Activated B cell treated with CpG ODN at 0.5 μM for 24 hours (primary cell): ENCODE results near the gene PHLPP1. TPM values are rescaled to one million over a fixed set of nuclear protein-coding genes. Genes with fewer than 3 reads are reported as not detected.

ENCODE experiments used
- ATAC-seq: fragments of 200-7000 bp; cut with Tn5 transposase; one replicate; pipeline ENCODE4 v1.10.0; 2021; ENCODE audit warnings: low read depth, mild to moderate bottlenecking, moderate library complexity
- CTCF ChIA-PET: fragments of 350-600 bp; sonication (Branson Sonifier 250); formaldehyde crosslinking; loops from one replicate; lab custom pipeline; 2021; ENCODE audit warnings: antibody characterized with exemption; lab: Charles Lee
- POLR2A ChIA-PET: fragments of 350-600 bp; sonication (Branson Sonifier 250); formaldehyde crosslinking; loops from one replicate; lab custom pipeline; 2021; ENCODE audit warnings: antibody characterized with exemption; lab: Charles Lee
- DNase-seq: peaks from one replicate; pipeline ENCODE4 v3.0.0; 2022
- H3K27ac Mint-ChIP-seq: one replicate; pipeline ENCODE4 v1.8.0; 2020; ENCODE audit warnings: mixed read lengths
- H3K27me3 Mint-ChIP-seq: one replicate; pipeline ENCODE4 v1.8.0; 2021; ENCODE audit warnings: mixed read lengths
- H3K36me3 Mint-ChIP-seq: one replicate; pipeline ENCODE4 v1.8.0; 2021; ENCODE audit warnings: low read depth, mixed read lengths
- H3K4me1 Mint-ChIP-seq: one replicate; pipeline ENCODE4 v1.8.0; 2021; ENCODE audit warnings: mixed read lengths
- H3K4me3 Mint-ChIP-seq: one replicate; pipeline ENCODE4 v1.8.0; 2020; ENCODE audit warnings: mild to moderate bottlenecking, mixed read lengths
- H3K9me3 Mint-ChIP-seq: one replicate; pipeline ENCODE4 v1.8.0; 2020; ENCODE audit warnings: mixed read lengths
- CTCF ChIP-seq: fragments of 200-600 bp; IDR thresholded peaks from one replicate; pipeline ENCODE4 v1.8.0; 2022; ENCODE audit warnings: antibody characterized with exemption, mild to moderate bottlenecking
- intact Hi-C: fragments of 100-400 bp; cut with micrococcal nuclease; formaldehyde crosslinking; loops from one replicate; pipeline ENCODE4 v1.15.1; 2024
- total RNA-seq: library from RNA; stranded (reverse); gene quantifications from 2 replicates; pipeline ENCODE4 v1.2.3, GENCODE V29; 2022

The PHLPP1 gene
- total RNA-seq, 1 donor from 2014 or later = 16.1 TPM

- no peak for ATAC-seq
- H3K9me3 Mint-ChIP-seq = no peaks in the 10 kb centered on the region
- intact Hi-C loops = no loop called here
Observed at GRCh38 chr18:62999392-62999791, 284.1 kb downstream of the PHLPP1 start.

GRCh38 chr18:62999921-63000320, 284.6 kb downstream of the PHLPP1 start:
- H3K36me3 Mint-ChIP-seq = no peaks in the 10 kb centered on the region
- H3K27ac Mint-ChIP-seq = no peak overlapping the region
- no peaks in the 10 kb centered on the region for H3K27me3 Mint-ChIP-seq
- no peaks in the 10 kb centered on the region for H3K9me3 Mint-ChIP-seq
- ATAC-seq (no peak), DNase-seq (no peak)
- H3K4me1 Mint-ChIP-seq = peaks cover 11% of the 10 kb centered on the region
- no peak overlapping the region for H3K4me3 Mint-ChIP-seq
- TF ChIP-seq CTCF = no peak
- ChIA-PET CTCF (no interaction called here), POLR2A (no interaction called here)
- intact Hi-C loops = no loop called here

More at GRCh38 chr18:62999392-62999791, 284.1 kb downstream of the PHLPP1 start:
- no peak overlapping the region for H3K27ac Mint-ChIP-seq
- H3K4me3 Mint-ChIP-seq = no peak overlapping the region
- H3K27me3 Mint-ChIP-seq = no peaks in the 10 kb centered on the region
- H3K36me3 Mint-ChIP-seq = no peaks in the 10 kb centered on the region
- ChIA-PET POLR2A (no interaction called here), CTCF (interaction anchor here (0.7 kb wide), 1 partner anchor 16 kb away, joined by 3 read pairs; no protein-coding TSS in a partner anchor)
- no peak for TF ChIP-seq CTCF
- DNase-seq = no peak
- H3K4me1 Mint-ChIP-seq = peaks cover 11% of the 10 kb centered on the region

GRCh38 chr18:63000839-63001238, 285.5 kb downstream of the PHLPP1 start:
- H3K4me1 Mint-ChIP-seq = peaks cover 11% of the 10 kb centered on the region
- POLR2A ChIA-PET = no interaction called here

GRCh38 chr18:63001861-63002260, 286.5 kb downstream of the PHLPP1 start:
- ATAC-seq = no peak
- H3K36me3 Mint-ChIP-seq = no peaks in the 10 kb centered on the region
- H3K4me1 Mint-ChIP-seq = peaks cover 11% of the 10 kb centered on the region
- DNase-seq = no peak
- no peak overlapping the region for H3K4me3 Mint-ChIP-seq
- H3K27me3 Mint-ChIP-seq = no peaks in the 10 kb centered on the region
- intact Hi-C loops = no loop called here
- ChIA-PET POLR2A (no interaction called here), CTCF (no interaction called here)
- TF ChIP-seq CTCF = no peak
- no peaks in the 10 kb centered on the region for H3K9me3 Mint-ChIP-seq
- H3K27ac Mint-ChIP-seq = no peak overlapping the region

More at GRCh38 chr18:63000839-63001238, 285.5 kb downstream of the PHLPP1 start:
- Mint-ChIP-seq H3K36me3 (no peaks in the 10 kb centered on the region), H3K9me3 (no peaks in the 10 kb centered on the region), H3K4me3 (no peak overlapping the region), H3K27ac (no peak overlapping the region), H3K27me3 (no peaks in the 10 kb centered on the region)
- no peak for DNase-seq
- no peak for ATAC-seq
- no peak for TF ChIP-seq CTCF
- intact Hi-C loops = no loop called here
- CTCF ChIA-PET = no interaction called here

GRCh38 chr18:63002305-63002704, 287.0 kb downstream of the PHLPP1 start:
- H3K4me3 Mint-ChIP-seq = no peak overlapping the region
- TF ChIP-seq CTCF = no peak
- no peaks in the 10 kb centered on the region for H3K27me3 Mint-ChIP-seq
- intact Hi-C loops = no loop called here
- no peaks in the 10 kb centered on the region for H3K9me3 Mint-ChIP-seq
- no peaks in the 10 kb centered on the region for H3K36me3 Mint-ChIP-seq
- H3K4me1 Mint-ChIP-seq = peaks cover 11% of the 10 kb centered on the region
- H3K27ac Mint-ChIP-seq = no peak overlapping the region
- CTCF ChIA-PET = no interaction called here
- ATAC-seq (no peak), DNase-seq (no peak)
- POLR2A ChIA-PET = no interaction called here
